HEK293T (cell line): ENCODE results near the gene SHISA6.

Source experiments
- FOXM1 ChIP-seq: fragments of 450-650 bp; IDR thresholded peaks from 2 replicates; pipeline ENCODE4 v1.6.1; 2017; ENCODE audit warnings: mild to moderate bottlenecking, borderline replicate concordance
- NFRKB ChIP-seq: fragments of 450-650 bp; IDR thresholded peaks from 2 replicates; pipeline ENCODE4 v1.6.1; 2016; ENCODE audit warnings: mild to moderate bottlenecking, moderate library complexity
- SP1 ChIP-seq: fragments of 450-650 bp; IDR thresholded peaks from 2 replicates; pipeline ENCODE4 v1.6.1; 2017
- SUZ12 ChIP-seq: fragments of 450-650 bp; IDR thresholded peaks from 2 replicates; pipeline ENCODE4 v1.6.1; 2016; ENCODE audit warnings: mild to moderate bottlenecking

DNA sequence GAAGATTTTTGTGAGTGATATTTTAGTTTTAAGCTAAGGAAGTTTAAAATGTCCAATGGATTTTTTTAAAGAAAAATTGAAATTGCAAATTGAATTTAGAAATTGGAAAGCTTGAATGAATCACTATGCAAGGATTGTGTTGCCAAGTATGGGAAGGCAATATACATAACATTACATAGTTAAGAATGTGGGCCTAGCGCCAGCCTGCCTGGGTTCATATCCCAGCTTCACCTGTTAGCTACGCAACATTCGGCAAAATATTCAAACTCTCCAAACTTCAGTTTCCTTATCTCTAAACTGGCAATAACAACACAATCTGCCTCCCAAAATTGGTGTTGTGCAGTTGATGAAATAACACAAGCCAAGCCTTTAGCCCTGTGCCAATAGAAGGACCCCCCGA, 306.8 kb downstream of the SHISA6 start:
- TF ChIP-seq SP1 (no peak), FOXM1 (no peak), NFRKB (no peak), SUZ12 (no peak)
